A204.1 (cell line): Measurements from ENCODE around the gene KPNA6.

Experiments
- FAIRE-seq: peaks from 2 replicates; lab custom pipeline; 2012; peaks lifted over from hg19 to GRCh38; lab: Jason Lieb, UNC

The KPNA6 gene

DNA sequence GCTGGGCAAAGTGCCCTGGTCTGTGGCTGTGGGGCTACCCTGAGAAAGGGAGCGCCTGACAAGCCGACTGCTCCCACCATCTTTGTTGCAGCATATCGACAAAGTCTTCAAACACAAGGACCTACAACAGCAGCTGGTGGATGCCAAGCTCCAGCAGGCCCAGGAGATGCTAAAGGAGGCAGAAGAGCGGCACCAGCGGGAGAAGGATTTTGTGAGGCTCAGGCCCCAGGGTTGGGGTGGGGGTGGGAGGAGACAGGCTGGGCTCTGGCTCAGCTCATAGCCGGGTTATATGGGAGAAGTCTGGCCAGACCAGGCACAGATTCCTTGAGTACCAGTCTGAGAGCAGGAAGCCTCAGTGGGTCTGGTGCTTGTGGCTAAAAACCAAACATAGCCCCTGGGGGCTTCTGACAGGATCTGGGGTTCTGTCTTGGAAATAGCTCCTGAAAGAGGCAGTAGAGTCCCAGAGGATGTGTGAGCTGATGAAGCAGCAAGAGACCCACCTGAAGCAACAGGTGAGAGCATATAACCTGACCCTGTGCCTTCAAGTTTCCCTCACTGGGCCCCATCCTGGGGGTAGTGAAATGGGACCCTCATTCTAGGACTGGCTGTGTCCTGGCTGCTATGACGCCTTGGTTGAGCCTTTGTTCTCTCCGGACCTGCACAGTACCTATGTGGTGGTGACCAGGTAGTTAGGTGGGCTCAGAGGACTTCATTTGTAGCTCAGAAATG, 84.5 kb downstream of the KPNA6 start:
- no peak for FAIRE-seq

DNA sequence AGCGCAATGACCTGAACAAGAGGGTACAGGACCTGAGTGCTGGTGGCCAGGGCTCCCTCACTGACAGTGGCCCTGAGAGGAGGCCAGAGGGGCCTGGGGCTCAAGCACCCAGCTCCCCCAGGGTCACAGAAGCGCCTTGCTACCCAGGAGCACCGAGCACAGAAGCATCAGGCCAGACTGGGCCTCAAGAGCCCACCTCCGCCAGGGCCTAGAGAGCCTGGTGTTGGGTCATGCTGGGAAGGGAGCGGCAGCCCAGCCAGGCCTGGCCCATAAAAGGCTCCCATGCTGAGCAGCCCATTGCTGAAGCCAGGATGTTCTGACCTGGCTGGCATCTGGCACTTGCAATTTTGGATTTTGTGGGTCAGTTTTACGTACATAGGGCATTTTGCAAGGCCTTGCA, 87.1 kb downstream of the KPNA6 start:
- FAIRE-seq, result no peak

DNA sequence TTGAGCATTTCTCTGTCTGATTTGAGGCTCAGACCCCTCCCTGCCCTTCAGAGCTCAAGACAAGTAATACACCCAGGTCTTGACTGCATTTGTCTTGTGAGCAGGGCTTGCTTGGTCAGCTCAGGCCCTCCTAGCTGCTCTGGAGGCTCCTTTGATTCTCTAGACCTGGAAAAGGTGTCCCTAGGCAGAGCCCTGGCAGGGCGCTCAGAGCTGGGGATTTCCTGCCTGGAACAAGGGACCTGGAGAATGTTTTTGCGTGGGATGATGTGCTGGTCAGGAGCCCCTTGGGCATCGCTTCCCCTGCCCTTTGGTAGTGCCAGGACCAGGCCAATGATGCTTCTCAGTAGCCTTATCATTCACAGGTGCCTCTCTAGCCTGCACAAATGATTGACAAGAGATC, 87.7 kb downstream of the KPNA6 start:
- FAIRE-seq, result no peak

DNA sequence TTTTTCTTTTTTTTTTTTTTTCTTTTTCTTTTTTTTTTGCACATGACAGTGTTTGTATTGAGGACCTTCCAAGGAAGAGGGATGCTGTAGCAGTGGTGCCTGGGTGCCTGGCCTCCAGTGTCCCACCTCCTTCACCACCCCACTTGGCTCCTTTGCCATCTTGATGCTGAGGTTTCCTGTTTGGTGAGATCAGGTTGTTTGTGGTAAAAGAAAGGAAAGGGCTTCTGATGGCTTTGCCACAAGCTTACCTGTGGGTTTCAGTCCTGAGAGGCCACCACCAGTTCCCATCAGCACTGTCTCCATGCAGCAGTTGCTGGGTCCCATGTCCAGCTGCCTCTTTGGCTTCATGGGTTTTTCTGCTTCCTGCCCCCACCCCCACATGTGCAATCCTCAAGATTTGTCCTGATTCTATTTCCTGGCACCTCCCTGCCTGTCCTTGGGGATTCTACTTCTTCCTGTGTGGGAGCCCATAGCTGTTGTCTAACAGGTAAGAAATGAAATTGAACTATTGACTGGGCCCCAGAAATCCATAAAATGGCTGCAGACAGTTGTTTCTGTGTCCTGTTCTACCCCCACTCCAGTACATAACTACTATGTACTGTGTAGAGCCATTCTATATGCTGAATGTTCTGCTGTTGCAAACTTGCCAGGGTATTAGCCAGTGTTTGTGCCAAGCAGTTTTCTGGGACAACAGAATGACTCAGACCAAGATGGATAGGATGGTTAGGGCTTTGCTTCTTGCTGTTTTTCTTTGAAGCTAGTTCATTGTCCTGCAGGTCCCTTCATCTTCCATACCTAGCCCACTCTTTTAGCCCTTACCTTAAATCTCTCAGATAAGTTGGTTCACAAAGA, 88.3 kb downstream of the KPNA6 start:
- no peak for FAIRE-seq

DNA sequence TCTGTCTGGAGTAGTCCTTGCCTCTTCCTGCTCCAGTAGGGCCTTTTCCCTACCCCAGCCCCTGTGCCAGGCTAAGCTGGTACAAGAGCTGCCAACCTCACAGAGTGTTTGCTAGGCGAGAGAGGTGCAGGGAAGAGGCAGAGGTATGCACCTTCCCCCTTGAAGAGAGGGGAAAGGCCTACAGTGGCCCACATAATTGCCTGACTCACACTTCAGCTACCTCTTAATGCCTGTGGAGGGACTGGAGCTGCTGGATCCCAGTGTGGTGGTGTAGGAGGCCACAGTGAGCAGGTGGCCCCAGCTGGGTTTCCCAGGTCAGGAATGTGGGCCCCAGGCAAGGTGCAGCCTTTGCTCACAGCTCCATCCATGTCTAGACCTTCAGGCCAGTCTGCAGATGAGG, 89.2 kb downstream of the KPNA6 start:
- no peak for FAIRE-seq

DNA sequence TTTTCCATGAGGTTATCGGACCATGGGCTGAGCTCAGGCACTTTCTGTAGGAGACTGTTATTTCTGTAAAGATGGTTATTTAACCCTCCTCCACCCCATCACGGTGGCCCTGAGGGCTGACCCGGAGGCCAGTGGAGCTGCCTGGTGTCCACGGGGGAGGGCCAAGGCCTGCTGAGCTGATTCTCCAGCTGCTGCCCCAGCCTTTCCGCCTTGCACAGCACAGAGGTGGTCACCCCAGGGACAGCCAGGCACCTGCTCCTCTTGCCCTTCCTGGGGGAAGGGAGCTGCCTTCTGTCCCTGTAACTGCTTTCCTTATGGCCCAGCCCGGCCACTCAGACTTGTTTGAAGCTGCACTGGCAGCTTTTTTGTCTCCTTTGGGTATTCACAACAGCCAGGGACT, 90.0 kb downstream of the KPNA6 start:
- FAIRE-seq, result no peak

DNA sequence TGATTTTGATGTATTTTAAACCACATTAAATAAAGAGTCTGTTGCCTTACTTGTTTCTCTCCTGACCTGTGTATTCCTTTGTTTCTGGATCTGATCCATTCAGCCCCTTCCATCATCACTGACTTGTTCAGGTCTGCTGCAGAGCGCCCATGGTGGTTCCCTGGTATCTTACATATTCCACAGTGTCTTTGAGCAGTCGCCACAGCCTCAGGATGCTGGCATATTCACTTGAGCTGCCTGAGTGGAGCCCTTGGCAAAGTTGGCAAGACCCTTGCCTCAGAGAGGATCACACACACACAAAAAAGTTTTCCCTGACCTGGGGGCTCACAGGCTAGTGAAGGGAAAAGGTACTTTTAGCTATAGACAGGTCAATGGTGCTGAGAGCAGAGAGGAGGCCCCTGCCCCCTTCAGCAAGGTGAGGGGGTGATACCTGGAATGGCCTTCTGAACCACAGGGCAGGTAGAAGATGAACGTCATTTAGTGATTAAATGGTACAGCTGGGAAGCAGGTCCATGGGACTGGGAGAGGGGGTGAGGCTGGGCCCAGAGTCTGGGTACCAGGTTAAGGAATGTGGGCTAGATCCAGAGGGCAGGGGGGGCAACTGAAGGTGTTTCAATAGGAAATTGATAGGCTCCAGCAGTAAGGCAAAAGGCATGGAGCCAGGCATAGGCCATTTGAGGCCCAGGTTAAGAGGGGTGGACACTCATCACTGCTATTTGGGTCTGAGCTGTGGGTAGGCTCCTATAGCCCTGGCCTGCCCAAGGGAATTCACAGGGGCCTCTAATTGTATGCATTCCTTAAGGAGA, 90.6 kb downstream of the KPNA6 start:
- no peak for FAIRE-seq

DNA sequence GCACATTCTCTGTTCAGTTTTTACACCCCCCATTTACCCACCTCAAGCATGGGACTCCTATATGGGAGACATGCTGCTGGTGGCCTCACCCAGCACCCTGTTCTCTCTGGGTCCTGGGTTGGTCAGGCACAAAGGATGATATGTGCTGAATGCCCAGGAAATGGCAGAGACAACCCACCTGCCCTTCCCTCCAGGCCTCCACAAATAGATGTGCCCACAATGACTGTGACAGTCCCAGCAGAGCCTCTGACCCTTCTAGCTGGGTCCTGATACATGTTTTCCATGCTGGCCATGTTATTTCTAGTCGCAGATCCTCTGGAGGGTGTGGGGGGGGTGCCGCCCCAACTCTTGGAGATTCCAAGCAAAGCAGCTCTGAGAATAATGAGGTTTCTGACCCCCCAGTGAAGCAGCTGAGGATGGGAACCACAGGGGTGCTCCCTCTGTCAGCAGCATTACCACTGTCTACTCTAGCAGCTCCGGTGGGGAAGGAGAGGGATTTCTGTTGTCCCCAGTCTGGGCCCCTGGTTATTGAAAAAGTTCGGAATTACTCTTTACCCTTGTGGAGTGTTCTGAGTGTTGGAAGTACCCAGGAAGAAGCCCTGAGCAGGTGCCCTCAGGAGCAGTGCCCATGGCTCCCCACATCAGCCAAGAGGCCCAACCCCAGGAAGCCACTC, 91.3 kb downstream of the KPNA6 start:
- FAIRE-seq, result no peak

DNA sequence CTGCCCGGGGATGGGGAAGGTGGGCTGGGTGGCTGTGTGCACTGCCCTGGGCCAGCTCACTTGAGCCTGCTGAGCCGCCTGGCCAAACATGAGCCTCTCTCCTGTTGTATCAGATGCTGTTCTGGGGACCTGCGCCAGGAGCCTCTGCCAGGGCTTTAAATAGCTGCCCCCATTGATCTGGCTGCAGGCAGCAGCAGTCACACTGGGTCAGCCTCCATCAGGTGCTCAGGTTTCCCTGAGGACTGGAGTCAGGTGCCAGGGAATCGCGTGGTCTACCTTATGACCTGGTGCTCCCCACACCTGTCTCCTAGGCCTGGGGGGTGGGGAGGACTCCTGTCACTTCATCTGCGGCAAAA, 91.8 kb downstream of the KPNA6 start:
- FAIRE-seq, result no peak

DNA sequence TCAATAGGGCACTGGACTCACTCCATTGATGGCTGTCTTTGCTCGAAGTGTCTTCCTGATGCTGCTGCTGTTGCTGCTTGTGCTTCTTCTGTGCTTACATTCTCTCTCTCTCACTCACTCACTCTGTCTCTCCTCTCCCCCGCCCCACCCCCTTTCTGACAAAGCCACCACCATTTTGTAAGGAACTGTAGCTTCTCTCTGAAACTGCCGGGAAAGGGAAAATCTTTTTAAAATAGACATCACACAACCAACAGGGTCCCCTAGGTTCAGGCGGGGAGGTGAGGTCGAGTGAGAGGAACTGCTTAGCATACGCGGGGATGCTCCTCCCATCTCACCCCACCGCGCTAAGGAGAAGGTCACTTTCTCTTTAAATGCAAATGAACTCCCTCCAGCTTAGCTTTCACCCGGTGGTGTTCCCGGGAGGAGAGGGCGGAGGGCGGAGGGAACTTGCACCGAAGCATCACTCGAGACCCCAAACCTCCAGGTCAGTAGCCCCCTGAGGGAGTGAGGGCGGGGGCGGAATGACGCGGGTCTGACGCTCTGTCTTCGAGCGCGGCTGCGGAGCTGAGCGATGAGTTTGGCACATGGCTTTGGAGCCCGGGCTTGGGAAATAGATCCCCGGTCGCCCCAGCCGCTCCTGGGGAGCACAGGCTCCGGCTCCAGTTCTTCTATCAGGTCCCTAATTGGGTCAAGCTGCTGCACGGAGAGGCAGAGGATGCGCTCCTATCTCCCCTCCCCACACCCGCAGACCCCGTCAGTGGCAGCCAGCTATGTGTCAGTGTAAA, 92.6 kb downstream of the KPNA6 start, which contains the start of gene CCDC28B:
Gene CCDC28B (plus strand): TSS at position 370 of the 785 bp plus-strand sequence. CDS start 1,341 bp downstream, outside the sequence.
- FAIRE-seq, result no peak

DNA sequence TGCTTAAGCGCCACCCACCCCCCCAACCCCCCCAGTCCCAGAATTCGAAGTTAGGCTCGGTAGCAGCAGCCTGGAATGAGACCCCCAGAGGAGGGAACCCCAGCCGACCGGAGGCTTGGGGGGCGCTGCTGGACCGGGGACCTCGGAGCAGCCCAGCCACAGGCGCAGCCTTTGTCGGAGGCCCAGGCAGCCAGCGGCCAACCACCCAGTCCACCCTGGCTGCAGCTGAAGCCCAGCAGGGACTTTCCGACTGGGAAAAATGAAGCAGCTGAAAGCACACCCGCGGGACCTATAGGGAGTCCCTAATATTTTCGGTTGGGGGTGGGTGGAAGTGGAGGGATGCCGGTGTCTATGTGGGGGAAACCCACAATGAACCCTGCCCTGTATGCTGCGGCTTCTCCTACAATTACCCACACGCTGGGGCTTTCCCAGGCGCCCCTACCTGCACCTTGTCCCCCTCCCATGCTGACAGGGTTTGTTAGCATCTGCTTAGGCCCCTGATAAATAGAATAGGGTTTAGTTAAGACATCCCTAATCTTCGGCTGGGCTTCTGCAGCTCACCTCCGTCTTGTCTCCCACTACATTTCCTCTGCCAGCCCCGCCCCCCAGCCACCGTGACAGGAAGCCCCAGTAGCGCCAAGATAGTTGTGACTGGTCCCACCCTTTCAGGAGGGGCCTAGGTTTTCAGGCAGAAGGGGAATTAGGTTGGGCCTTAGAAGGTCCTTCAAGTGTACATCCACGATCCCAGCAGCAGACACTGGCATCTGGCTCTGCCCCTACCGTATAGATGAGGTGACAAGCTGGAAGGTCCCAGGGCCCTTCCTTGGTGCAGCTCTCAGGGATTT, 93.4 kb downstream of the KPNA6 start:
- no peak for FAIRE-seq

DNA sequence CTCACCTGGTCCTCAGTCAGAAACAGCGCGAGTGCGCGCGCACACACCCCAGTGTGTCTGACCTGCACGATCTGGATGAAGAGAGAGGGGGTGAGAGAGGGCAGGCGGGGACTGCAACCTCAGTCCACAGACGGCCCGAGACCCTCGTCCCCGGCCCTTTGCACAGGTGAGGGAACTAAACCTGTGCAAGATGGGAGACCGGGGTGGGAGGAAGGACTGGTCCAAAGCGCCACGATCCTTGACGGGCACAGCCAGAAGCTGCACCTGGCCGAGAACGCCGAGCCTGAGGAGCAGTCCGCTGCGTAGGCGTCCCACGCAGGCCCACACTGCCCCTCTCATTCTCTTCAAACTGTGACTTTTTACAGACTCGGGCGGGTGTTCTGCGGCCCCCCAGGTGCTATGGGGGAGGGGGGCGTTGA, 97.1 kb downstream of the KPNA6 start:
- no peak for FAIRE-seq

DNA sequence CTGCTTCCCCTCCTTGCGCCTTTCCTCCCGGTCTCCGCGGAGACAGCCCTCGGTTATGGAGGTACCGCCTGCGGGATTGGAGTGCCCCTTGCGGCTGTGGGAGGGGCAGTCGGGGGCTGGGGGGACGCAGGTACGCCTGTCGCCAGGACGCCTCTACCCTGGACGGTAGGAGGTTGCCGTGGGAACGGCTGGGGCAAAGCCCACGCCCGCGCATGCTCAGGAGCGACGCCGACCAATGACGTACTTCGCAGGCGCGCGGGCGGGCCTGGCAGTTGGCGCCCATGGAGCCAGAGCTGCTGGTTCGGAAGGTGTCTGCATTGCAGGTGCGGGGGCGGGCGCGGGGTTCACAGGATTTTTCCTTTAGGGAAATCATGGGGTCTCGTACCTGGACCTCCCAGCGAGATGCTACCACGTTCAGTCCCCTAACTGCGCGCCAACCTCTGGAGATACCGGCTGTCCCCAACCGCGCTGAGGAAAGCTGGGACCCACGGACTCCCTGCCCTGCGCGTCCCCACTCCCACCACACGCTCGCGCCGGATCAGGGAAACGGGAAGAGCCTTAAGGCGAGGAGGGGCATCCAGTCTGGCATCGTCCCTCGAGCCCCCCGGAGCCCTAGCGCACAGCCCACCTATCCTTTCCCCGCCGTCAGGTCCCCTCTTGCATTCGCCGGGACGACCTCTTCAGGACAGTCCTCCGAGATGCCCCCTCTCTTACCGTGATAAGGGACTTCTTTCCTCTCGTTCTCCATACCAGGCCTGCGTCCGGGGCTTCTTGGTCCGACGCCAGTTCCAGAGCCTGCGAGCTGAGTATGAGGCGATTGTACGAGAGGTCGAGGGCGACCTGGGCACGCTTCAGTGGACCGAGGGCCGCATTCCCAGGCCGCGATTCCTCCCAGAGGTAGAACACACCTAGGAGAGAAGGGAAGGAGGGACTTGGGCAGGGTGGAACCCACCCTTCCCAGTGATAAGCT, 97.8 kb downstream of the KPNA6 start, which contains the start of gene IQCC:
Gene IQCC (plus strand): TSS at position 271 of the 970 bp plus-strand sequence. CDS start 11 bp downstream, at position 282.
- FAIRE-seq, result no peak

DNA sequence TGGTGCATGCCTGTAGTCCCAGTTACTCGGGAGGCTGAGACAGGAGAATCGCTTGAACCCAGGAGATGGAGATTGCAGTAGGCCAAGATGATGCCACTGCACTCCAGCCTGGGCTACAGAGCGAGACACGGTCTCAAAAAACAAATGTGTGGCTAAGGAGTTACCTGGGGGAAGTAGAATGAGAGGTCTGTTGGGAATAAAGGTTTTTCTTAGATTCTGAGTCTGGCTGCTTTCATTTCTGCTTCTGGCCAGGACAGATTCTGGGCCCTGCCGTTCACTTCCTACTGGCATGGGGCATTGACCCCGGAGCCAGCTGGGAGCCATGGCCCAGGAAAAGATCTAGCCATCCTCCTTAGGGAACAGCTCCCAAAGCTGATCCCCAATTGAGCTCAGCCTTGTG, 100.6 kb downstream of the KPNA6 start:
- no peak for FAIRE-seq

DNA sequence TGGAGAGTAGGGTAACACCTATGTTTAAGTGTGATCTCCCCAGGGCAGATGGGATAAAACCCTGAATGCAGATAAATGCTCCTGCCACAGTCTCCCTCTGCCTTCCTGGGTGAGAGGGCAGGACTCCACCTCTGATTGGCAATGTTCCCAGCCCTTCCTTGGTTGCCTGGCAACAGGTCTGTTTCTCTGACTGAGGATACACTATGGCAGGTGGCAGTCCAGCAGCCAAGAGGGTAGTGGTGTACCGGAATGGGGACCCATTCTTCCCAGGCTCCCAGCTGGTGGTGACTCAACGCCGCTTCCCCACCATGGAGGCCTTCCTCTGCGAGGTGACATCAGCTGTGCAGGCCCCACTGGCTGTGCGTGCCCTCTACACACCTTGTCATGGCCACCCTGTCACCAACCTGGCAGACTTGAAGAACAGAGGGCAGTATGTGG, 101.1 kb downstream of the KPNA6 start, which contains the start of gene DCDC2B:
Gene DCDC2B (plus strand): TSS at position 199 of the 438 bp plus-strand sequence. CDS start 5 bp downstream, at position 204.
- no peak for FAIRE-seq

DNA sequence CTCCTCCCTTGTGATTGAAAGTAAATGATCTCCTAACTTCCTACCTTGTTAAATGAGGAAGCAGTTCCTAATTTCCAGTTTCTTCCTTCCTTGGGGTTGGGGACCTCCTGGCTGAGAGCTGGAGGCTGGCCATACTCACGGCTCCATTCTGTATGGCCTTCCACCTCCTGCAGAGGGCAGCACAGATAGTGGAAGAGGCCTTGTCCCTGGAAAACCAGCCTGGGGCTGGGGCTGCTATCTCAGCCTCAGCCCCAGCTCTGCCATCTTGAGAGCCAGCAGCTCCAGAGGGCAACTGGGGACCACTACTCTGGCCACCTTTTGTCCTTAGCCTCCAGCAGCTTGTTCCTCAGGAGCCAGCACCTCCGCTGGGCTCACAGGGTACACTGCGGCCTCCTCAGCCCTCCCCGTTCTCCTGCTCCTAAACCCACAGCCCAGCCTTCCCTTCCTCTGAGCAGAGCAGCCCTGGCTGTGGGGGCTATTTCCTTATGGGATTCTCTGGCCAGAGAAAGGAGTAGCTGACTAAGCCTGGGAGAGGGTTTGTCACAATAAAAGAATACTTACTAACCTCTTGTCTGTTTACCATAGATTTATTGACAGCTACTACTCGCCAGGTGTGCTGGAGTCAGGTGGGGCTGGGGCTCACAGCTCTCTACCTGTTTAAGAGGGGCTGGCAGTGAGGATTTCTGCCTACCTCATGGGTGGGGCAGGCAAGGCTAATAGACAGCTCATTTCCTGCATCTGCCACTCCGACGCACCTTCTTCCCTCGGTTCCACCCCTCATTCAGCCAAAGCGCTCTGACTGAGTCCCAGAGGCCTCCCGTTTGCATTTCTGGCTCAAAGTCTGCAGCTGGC, 108.0 kb downstream of the KPNA6 start:
- no peak for FAIRE-seq

DNA sequence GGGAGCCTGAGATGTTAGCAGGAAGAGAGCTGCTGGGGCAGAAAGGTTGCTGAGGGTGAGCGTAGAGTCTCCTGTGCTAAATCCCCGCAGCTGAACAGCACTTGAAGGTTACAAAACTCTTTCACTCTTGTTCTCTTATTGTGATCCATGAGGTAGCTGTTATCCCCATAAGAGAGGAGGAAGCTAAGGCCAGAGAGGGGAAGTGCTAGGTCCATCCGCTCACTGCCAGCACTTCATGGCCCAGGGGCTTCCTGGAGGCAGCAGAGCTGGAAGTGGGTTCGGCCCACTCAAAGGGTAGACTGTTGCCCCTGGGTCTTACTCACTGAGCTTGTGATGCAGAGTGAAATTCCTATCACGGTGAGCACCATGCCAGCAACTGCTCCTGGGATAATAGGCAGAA, 108.7 kb downstream of the KPNA6 start:
- no peak for FAIRE-seq

DNA sequence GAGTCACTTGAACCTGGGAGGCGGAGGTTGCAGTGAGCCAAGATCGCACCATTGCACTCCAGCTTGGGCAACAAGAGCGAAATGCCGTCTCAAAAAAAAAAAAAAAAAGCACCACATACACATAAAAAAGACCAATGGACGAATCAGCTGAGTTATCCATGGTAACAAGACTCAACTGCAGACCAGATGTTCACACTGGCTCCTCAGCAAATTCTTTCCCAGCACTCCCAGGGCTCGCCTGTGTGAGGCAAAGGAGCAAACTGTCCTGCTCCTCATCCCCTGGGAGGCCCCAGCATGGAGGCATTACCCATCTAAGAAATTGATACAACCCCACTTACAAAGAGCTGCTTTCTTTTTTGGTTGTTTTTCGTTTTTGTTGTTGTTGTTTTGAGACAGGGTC, 111.2 kb downstream of the KPNA6 start:
- no peak for FAIRE-seq
